ENCODE results near the gene B3GAT3.
"Not testable (repeated sequence)": the region's sequence is repeated elsewhere in the genome, so short reads cannot be mapped to it uniquely, and the experiment has no call there.

Gene B3GAT3

GRCh38 chr11:62577046-62577714 is 44.6 kb downstream of the B3GAT3 start:
- DNase-seq (ENCODE audit: low spot score): no peak

- DNase-seq (ENCODE audit: low spot score): no peak
Observed at GRCh38 chr11:62575837-62576236, 45.9 kb downstream of the B3GAT3 start.

GRCh38 chr11:62575156-62575555 is 46.6 kb downstream of the B3GAT3 start:
- DNase-seq (ENCODE audit: low spot score): no peak

- DNase-seq (ENCODE audit: low spot score): peak; percentile 34
Observed at GRCh38 chr11:62574363-62575071, 47.3 kb downstream of the B3GAT3 start.

GRCh38 chr11:62573592-62574362 is 48.0 kb downstream of the B3GAT3 start, which contains the start of gene EEF1G:
EEF1G (minus strand) TSS chr11:62573891; CDS start chr11:62573842, 49 bp downstream.
- peak; percentile 99 for DNase-seq (ENCODE audit: low spot score)

GRCh38 chr11:62573006-62573591 is 48.7 kb downstream of the B3GAT3 start:
- DNase-seq (ENCODE audit: low spot score): no peak

- no peak for DNase-seq (ENCODE audit: low spot score)
Observed at GRCh38 chr11:62572431-62572830, 49.4 kb downstream of the B3GAT3 start.

- DNase-seq (ENCODE audit: low spot score): not testable (repeated sequence)
Observed at GRCh38 chr11:62571493-62571892, 50.3 kb downstream of the B3GAT3 start.

GRCh38 chr11:62570903-62571302 is 50.9 kb downstream of the B3GAT3 start:
- DNase-seq (ENCODE audit: low spot score): not testable (repeated sequence)

GRCh38 chr11:62569611-62570010 is 52.2 kb downstream of the B3GAT3 start:
- no peak for DNase-seq (ENCODE audit: low spot score)

- no peak for DNase-seq (ENCODE audit: low spot score)
Observed at GRCh38 chr11:62567018-62567633, 54.7 kb downstream of the B3GAT3 start.

GRCh38 chr11:62566247-62566646 is 55.5 kb downstream of the B3GAT3 start:
- no peak for DNase-seq (ENCODE audit: low spot score)
